Central memory CD4-positive, alpha-beta T cell (primary cell): Measurements from ENCODE around the gene CFAP58.

Experiments used
- DNase-seq: peaks from one replicate; pipeline ENCODE4 v3.0.0; 2022
- total RNA-seq, 3 experiments: gene quantifications; one replicate each; lab custom pipeline; 2026; lab: John Stamatoyannopoulos, UW

CFAP58 gene, protein sequence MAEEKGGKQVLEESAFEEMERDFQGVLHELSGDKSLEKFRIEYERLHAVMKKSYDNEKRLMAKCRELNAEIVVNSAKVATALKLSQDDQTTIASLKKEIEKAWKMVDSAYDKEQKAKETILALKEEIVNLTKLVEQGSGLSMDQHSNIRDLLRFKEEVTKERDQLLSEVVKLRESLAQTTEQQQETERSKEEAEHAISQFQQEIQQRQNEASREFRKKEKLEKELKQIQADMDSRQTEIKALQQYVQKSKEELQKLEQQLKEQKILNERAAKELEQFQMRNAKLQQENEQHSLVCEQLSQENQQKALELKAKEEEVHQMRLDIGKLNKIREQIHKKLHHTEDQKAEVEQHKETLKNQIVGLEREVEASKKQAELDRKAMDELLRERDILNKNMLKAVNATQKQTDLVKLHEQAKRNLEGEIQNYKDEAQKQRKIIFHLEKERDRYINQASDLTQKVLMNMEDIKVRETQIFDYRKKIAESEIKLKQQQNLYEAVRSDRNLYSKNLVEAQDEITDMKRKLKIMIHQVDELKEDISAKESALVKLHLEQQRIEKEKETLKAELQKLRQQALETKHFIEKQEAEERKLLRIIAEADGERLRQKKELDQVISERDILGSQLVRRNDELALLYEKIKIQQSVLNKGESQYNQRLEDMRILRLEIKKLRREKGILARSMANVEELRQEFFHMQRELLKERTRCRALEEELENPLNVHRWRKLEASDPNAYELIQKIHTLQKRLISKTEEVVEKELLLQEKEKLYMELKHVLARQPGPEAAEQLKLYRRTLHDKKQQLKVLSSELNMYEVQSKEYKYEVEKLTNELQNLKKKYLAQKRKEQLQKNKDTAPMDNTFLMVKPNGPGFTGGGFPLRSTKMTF
- total RNA-seq: 0 to 0.04 (median 0) reads per million in 3 experiments

DNA sequence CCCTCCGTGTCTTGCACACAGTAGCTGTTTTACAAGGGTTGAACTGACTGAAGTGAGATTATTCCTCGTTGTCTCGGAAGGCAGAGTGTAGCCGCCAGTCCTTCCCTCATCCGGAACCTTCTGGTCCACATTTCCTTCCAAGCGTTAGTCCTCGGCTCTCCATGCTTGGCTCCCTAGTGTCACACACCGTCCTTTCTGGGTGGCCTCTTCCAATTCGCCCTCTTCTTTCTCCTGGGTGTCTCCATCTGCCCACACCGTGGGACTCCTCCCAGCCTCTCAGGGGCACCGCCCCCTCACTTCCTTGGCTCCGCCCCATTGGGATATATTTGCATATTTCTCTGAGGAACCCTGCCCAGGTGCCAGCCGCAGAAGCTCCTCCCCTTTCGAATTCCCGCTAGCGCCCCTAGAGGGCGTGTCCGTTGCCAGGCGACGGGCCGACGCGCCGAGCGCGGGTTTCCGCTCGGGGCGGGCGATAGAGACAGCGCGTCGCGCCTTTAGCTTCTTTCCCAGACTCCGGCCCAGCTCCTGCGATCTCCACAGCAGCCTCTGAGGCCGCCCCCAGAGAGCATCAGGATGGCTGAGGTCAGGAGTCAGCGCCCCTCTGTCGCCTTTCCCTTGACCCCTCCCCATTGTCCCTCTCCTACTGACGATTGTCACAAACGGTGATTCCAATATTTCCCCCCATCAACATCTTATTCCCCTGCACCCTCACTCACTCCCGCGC lies at the start of gene CFAP58:
TSS of gene CFAP58 (plus strand) at position 509 of the 724 bp plus-strand sequence. CDS start at position 574, 65 bp downstream.
- peak; percentile 88 for DNase-seq

DNA sequence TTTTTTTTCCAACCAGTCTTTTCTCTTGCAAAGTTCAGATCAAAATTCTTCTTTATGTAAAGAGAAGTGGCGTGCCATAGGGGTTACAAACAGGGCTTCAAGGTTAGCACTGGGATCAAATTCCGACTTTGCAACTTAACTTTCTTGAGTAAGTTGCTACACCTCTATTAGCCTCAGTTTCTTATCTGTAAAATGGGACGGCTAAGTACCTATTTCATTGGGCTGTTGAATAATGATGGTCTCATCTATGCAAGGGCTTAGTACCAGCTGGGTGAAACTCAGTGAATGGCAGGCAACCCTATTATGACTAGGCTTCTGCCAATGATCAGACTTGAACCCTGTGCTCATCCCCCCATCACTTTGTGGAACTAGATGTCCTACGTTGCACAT lies 49.3 kb upstream of the CFAP58 start:
- no peak for DNase-seq

DNA sequence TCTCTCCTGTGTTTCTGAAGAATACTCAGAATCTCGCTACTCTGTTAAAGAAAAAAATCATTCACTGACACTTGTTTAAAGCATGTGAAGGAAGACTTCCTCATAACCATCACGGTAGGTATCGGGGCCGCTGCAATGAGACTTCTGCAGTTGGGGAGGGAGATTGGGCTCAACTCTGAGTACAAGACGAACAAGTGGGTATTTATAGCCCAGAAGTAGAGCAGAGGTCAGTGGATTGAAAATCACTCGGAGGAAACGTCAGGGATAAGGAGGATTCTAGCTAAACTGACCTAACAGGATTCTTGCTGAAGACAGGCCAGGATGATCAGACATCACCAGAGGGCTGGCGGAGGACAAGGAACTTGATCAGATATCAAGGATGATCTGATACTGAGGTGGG lies 48.7 kb upstream of the CFAP58 start:
- DNase-seq: no peak

DNA sequence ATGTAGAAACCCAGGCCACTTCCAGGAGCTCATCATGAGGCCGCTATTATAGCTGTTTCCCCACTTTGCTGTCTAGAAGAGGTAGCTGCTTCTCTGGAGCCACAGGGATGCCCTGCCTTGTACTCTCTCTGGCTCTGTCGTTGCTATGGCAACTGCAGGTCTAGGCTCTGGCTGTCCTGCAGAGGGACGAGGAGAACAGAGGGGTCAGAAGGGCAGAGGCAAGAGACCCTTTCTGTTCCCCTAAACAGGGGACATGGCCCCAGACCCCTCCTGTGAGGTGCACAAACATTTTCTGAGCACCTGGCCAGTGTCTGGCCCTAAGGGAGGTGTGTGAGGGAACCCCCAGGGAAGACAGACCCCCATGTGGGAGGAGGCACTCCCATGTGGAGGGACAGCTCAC lies 46.7 kb upstream of the CFAP58 start:
- no peak for DNase-seq

DNA sequence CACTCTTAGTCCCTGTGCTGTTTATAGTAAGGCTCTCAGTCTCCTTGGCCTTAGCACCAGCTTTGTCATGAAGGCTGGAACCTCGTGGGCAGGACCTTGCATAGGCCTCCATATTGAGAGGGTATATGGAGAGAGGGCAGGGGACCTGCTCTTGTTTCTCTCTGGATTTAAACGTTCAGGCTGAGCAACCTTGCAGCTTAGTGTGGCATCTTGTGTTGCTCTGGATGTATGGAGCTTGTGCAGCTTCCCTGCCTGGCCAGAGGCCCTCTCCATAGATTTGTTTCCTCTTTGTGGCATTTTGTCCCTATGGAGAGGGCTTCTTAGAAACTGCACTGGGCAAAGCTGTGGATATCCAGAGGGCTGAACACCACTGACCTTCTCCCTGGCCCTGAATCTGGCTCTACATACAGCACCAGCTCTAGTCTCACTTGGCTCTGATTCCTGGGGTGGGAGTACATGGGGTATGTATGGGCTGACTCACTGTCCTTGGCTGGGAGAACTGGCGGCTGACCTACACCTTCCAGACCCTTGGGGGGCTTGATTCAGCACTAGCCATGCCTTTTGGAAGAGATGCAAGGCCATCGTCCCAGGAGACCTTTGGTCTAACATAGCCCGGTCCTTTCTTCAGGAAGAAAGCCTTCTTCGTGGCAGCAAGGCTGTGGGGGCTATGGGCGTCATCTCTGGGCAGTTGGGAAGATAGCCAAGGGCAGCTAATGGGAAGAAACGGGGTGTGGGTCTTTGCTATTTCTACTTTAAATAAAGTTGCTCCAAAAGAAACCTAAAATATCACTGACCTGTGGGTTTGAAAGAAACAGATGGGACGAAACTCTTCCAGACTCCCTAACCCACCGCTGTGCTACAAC lies 45.8 kb upstream of the CFAP58 start:
- DNase-seq: no peak

DNA sequence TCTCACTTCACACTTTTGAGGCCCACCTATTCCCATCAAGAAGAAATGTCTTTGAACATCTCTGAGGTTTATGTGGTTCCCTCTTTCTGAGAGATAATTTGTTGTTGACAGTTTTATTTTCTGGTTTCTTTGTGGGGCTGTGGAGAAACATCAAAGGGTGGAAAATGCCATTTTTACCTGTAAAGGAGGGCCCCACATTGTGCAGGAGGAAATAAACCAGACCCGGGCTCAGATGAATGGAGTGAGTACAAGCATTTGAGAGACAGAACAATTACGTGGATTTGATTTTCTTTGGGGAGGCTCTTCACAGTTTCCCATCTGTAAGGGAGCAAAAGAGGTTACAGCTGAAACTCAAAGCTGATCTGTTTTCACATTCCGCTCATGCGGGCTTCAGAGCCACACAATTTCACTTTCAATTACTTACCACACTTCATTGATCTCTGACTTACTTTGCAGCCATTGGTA lies 45.2 kb upstream of the CFAP58 start:
- peak; percentile 49 for DNase-seq

DNA sequence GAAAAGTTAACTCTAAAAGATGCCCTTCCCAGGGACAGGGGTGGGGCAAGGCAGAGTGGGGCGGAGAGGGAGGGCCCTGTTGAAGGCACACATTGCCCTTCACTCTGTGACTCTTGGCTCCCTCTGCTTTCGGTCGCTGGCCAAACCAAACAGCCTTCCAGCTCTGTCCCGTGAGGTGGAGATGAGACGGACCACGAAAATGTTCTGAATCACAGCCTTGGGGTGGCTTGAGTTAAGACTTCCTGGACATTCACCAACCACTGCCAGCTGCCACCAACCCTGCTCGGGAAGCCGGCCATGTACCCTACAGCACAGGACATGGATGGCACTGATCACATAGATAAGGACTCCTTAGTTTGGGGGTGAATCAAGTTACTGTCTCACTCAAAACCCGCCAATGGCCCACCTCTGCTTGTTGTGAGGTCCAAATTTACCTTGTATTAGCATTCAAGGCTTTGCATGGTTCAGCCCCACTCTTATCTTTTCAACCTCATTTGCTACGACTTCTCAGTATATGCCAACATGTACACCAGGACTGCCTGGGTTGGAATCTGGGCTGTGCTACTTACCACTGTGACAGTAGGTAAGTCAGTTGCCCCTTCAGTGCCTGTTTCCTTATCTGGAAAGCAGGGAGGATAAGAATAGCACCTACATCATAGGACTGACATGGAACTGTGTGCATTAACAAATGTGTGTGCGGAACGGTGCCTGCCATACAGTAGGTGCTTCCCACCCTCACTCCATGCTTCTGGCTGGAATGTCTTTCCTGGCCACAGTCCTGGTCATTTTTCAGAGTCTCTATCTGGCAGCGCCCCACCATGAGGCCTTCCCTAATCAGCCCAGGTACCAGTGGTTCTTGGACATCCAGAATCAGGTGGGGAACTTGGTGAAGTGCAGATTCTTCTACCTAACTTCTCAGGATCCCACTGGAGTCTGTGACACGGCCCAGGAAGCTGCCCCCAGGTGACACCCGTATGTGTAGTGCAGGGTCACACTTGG lies 43.4 kb upstream of the CFAP58 start:
- DNase-seq: no peak

DNA sequence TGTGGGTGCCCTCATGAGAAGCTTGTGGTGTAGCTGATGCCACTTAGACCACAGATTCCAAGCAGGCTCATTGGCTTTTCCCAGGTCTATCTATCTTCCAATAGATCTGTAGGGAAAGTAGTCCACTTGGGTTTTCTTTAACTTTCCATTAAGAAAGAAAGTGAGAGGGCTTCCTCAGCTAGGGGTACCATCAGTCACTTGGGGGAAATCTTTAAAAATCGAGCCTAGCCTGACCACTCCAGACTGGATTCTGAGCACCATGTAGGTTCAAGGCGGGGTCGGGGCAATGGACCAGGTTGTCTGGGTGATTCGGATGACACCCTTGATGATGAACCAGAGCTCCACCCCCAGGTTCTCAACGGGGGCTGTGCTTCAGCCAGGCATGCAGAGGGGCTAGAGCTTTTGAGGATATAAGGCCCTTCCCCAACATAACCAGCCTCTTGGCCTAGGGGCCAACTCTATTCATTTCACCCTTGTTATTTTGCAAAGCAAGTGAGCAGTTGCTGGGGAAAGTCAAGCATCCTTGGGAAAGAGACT lies 42.4 kb upstream of the CFAP58 start:
- DNase-seq: no peak

DNA sequence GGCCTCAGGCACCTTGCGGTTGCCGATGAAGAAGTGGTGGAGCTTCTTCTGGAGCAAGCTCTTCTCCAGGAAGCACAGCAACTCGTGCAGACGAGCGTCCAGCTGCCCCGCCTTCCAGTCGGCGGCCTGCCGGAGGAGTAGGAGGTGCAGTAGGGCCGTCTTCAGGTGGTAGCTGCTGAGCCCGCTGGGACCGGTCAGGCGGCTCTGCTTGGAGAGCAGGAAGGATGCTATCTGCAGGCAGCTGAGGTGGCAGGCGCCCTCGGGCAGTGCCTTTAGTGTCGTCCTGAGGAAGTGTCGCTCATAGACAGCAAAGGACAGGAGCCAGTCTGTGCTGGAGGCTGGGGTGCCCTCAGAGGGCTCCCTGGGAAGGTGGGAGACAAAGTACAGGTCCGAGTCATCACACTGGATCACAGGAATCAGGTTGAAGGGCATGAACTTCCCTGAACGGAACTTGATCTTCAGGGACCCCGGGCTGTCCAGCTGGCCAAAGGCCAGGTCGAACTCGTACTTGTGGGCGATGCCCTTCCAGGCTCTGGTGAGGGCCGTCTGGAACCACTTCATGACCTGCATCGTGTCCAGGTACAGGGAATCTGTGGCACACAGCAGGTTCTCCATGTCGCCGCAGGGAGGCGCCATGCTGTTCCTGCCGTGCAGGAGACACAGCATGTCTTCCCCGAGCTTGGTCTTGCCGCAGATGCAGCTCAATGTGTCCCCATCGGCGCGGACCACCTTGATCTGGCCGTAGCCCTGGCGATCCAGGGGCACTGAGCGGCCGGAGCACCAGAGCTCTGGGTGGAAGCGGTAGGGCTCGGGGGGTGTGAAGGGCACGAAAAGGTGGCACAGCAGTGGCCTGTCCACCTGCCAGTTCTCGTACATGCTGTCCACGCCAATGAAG lies 38.8 kb upstream of the CFAP58 start:
- no peak for DNase-seq

DNA sequence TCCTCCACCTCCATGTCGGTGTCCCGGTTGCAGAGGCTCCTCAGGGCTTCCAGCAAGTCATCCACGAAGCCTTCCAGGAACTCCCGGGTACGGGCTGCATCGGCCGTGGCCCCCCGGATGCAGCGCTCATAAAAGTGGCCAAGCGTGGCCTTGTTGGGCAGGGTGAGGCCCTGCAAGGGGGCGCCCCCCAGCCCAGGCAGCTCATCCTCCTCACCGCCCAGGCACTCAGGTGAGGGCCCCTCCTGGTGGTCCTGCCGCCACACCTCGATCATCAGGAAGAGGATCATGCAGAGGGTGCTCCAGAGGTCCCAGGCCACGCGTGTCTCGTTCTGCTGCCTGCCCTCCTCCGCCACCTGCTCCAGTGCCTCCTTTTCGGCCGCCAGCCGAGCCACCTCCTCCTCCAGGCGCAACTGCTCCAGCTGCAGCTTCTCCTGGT lies 38.1 kb upstream of the CFAP58 start:
- DNase-seq: no peak

DNA sequence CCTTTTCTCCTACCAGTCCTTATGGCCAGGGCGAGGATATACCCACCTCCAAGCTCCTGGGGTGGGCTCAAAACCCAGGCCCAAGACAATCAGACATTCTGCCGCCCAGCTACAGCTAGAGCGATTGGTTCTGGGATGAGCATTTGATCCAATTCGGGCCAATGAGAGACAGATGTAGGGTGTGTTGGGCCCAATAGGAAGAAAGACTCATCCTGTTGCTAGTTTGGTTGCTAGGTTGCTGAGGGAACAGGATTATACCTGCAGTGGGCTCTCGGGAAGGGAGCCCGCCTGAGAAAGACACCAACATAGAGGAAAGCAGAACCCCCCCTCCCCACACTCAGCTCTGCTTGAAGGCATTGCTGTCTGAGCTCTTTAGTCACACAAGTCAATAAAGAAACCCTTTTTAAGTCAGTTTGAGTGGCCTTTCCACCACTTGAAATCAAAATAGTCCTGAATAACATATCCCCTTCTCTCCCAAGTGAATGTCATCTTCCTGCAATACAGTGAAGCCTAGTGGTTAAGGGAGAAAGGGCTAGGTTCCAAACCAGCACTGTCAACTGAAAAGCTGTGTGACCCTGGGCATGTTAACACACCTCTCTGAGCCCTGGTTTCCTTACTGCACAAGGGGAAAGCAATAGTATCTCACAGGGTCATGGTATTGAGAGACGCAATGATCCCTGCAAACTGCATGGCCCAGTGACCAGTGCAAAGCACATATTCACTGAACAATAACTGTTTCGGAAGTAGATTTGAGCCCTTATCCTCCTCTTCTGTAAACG lies 37.1 kb upstream of the CFAP58 start:
- DNase-seq: no peak

DNA sequence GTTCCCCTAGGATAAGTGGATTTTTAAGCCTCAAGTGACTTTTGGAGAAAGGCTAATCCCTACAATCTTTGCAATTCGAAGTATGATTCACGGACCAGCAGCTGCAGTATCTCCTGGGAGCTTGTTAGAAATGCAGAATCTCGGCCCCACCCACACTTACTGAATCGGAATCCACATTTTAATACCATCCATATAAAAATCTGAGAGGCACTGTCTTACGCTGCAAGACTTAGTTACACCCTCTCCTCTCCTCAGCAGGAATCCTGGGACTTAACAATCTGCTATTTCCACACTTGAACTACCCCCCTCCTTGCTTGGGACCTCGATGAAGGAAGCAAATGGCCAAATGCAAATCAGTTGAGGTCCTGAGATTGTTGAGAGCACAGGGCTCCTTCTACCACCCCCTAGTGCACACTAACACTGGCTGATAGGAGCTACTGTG lies 36.3 kb upstream of the CFAP58 start:
- DNase-seq: no peak

DNA sequence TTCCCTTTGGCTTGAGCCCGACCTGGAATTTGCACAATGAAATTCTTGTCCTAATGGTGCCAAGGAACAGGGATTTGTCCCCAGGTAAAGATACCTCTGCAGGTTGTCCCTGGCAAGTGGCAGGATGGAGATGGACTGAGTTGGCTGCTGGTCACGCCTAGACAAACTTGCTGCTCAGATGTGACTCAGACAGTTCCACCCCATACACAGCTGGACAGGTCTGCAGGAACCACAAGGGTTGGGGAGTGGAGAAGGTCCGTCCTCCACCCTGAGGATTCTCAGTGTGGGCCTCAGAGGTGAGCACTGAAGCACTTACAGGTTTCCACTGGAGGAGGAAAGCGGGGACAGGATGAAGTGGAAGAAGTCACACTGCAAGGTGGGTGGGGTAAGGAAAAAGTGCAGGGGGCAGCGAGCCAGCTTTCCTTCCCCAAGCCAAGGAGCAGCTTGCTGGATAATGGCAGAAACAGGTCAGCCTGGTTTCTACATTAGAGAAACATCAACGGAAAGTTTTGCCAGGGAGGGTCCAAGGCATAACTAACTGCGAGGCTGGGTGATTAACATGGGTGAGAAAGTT lies 35.8 kb upstream of the CFAP58 start:
- DNase-seq: no peak

DNA sequence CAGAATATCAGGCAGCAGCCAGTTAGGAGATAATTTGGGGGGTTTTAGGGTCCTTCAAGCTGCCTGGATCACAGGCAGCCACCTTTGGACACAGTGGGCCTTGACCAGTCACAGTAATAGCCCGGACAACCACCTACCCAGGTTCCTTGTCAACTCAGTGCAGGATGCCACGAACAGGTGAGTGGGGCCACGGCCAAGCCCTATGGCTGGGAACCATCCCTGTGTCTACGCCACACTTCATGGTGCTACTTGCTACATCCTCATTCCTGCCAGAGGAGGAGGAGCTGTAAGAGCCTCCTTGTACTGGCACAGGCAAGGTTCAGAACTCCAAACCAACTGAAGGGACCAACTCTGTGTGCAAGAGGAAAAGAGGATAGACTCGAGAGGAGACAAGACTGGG lies 35.3 kb upstream of the CFAP58 start:
- DNase-seq: no peak

DNA sequence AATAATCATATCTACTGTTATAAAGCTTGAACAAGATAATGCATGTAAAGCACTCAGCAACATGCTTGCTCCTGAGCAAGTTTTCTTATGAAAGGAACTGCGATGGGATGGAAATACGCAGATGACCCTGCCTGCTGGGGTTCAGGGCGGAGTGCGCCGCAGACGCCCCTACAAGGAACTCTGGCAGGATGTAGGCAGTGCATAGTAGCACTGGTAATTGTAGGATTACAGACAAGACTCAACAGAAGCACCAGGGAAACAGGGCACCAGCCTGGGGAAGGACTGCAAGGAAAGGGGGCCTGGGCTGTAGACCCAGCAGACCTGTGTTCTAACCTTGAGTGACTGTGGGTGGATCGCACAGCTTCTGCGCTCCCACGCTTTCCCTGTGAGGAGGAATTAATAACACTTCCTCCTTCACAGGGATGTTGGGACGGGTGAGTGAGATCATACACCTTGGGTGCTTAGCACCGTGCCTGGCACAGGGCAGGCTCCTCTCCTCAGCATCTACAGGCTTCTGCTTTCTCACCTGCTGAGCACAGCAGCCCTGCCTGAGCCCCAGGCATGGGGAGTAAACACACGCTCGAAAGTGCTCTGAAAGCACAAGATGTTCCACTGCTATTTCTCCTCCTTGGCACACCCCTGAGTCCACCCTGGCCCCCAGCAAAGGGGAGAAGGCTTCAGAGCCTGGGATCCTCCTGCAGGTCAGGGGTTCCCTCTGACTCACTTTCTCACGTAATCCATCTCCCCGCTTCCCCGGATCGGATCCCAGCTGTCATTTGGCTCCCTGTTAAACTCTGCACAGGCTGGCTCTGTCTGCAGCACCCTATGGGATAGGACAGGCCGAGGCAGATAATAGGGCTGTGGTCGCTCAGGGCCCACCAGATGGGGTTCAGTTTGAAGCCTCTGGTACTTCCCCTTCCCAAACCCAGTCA lies 34.6 kb upstream of the CFAP58 start:
- no peak for DNase-seq

DNA sequence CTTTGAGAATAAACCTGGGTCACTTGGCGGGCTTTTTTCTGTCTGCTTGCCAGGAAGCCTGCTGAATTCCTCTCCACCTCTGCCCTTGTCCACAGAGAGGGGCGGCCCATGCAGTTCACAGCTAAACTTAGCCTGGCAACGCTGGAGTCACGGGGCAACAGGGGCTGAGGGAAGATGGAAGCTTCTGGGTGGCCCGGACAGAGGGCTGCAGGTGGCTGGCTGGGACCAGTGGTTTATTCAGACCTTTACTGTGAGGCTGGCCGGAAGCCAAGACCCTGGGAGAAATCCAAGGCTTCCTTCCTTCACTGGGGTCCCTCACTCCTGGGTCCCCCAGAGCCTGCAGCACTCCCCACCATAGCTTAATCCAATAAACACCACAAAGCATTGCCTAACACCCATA lies 32.4 kb upstream of the CFAP58 start:
- no peak for DNase-seq
